Measurements from ENCODE around the gene EXOC7.

DNA sequence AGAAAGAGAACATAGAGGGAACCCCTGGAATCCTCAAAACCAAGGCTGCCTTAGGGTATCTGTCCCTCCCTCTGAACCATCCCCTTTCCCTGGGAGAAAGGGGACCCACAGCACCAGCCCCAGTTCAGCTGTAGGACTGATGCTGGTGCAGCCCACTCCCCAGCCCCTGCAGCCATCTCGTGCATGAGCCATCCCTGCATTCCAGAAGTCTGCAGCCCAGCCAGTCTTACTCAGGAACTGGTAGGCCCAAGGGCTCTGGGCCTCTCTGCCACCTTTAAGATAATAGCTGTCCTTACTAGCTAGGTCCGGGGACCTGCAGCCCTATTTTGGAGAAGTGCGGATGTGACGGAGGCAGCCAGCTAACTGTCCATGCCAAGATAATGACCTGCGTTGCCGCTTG lies 70.4 kb downstream of the EXOC7 start:
- TF ChIP-seq ZBTB43 (CRISPR knock-in tag; IDR thresholded peaks at IDR 0.05): no peak
- TF ChIP-seq, protein P1, sequence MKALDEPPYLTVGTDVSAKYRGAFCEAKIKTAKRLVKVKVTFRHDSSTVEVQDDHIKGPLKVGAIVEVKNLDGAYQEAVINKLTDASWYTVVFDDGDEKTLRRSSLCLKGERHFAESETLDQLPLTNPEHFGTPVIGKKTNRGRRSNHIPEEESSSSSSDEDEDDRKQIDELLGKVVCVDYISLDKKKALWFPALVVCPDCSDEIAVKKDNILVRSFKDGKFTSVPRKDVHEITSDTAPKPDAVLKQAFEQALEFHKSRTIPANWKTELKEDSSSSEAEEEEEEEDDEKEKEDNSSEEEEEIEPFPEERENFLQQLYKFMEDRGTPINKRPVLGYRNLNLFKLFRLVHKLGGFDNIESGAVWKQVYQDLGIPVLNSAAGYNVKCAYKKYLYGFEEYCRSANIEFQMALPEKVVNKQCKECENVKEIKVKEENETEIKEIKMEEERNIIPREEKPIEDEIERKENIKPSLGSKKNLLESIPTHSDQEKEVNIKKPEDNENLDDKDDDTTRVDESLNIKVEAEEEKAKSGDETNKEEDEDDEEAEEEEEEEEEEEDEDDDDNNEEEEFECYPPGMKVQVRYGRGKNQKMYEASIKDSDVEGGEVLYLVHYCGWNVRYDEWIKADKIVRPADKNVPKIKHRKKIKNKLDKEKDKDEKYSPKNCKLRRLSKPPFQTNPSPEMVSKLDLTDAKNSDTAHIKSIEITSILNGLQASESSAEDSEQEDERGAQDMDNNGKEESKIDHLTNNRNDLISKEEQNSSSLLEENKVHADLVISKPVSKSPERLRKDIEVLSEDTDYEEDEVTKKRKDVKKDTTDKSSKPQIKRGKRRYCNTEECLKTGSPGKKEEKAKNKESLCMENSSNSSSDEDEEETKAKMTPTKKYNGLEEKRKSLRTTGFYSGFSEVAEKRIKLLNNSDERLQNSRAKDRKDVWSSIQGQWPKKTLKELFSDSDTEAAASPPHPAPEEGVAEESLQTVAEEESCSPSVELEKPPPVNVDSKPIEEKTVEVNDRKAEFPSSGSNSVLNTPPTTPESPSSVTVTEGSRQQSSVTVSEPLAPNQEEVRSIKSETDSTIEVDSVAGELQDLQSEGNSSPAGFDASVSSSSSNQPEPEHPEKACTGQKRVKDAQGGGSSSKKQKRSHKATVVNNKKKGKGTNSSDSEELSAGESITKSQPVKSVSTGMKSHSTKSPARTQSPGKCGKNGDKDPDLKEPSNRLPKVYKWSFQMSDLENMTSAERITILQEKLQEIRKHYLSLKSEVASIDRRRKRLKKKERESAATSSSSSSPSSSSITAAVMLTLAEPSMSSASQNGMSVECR (CRISPR knock-in tag; IDR thresholded peaks at IDR 0.05; ENCODE audit: borderline replicate concordance): no peak
- TF ChIP-seq RORB (CRISPR knock-in tag; IDR thresholded peaks at IDR 0.05): no peak

Data from WTC11 (cell line).